NCI-H2196 treated with DMSO at 0.1 percent for 48 hours (cell line): ENCODE data around the gene C1QTNF2.

Experiments
- DNase-seq: peaks from one replicate; lab custom pipeline; 2025; ENCODE audit not compliant: unreplicated experiment; lab: John Stamatoyannopoulos, UW

The C1QTNF2 gene

GRCh38 chr5:160305319-160305718 is 65.1 kb downstream of the C1QTNF2 start:
- DNase-seq = no peak

DNA sequence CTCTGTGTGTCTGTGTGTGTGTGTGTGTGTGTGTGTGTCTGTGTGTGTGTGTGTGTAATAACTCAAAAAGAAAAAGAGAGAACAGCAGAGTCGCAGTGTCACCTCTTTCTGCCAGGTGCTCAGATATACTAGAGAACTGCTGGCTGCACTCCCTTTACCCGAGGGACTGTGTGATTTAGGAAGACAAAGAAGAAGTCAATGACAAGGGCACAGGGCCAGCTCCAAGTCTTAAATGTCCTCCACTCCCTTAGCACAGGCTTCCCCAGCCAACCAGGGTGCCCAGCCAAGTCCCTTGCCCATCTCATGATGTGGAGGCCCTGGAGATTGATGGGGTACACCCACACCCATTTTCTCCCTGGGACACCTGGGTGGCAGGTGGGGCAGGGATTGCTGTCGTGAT is 66.7 kb downstream of the C1QTNF2 start:
- no peak for DNase-seq

DNA sequence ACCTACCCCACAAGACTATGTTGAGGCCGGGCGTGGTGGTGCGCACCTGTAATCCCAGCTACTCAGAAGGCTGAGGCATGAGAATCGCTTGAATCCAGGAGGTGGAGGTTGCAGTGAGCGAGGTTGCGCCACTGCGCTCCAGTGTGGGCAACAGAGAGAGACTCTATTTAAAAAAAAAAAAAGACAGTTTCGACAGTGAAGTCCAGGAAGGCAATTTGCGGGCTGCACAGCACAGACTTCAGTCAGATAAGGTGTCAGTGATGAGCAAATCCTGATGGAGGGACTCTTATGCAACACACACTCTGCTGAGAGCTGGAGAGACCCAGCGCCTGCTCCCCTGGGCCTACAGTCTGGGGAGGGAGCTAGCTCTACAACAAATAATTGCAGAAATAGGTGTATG is 72.2 kb downstream of the C1QTNF2 start:
- DNase-seq = no peak

DNA sequence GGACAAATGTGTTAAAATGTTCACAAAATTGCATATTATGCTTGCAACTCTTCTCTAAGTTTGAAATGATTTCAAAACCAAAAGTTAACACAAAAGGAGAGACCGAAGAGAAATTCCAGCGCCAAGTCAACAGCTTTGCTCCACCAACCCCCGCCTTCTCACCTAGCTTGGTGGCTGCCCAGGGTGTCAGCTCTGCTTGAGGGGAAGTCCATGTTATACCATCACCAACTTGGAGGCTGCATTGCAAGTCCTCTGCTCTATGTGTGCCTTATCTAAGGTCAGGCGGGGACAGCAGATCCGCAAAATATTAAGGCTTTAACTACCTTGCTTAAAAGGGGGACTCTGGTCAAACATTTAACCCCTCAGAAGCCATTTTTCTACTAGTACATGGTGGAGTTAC is 72.7 kb downstream of the C1QTNF2 start:
- no peak for DNase-seq
